ENCODE results near the gene MIDN.

GRCh38 chr19:1254081-1254527 is 5.7 kb downstream of the MIDN start:
- TF ChIP-seq EZH2phosphoT487 (IDR thresholded peaks at IDR 0.05; ENCODE audit: low read depth, severe bottlenecking, unreplicated experiment) (no peak), EZH2 (IDR thresholded peaks at IDR 0.05; ENCODE audit: borderline replicate concordance) (no peak), CTCF (IDR thresholded peaks at IDR 0.05; ENCODE audit: poor library complexity) (no peak)

Data from hepatocyte (in vitro differentiated cells).